GM12801 (cell line): ENCODE results near the gene NDST1.

Experiments used
- TF ChIP-seq, protein P1 (sequence below): IDR thresholded peaks from one replicate; pipeline ENCODE4 v1.5.1; 2011; ENCODE audit warnings: control low read depth; ENCODE audit not compliant: insufficient read length; ENCODE audit errors: extremely low read depth

Gene NDST1

DNA sequence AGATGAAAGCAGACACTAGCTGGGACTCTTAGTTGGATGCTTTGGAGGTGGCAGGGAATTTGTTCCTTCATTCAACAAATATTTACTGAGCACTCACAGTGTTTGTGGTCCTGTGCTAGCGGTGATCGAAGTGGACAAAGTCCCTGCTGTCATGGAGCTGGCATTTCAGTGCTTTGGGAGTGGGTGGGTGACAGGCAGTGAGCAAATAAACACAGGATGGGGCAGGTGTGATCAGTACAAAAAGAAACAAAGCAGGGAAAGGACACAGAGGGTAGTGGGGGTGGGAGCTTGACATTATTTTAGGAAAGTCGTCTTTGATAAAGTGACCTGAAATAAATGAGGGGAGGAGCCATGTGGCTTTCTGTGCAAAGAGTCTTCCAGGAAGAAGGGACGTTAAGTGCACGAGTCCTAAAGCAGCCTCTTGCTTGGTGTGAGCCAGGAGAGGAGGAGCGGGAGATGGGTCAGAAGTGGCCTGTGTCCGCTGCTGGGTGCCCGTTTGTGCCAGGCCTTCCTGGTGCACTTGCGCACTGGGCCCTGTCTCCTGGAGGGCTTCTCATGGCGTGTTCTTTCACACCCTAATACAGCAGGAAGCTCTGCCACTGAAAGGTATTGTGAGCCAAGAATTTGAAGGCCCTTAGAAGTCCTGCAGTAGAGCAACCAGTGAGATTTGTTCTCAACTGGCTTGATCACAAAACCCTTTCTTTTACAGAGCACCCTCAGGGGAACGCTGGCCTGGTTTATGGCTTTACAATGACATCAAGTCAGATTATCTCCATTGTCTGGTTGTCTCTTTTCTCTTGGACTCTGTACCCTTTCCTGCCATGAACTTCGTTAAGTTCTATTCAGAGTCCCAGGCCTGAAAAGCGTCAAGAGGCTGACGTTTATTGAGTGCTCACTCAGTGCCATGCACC is 14.8 kb downstream of the NDST1 start:
- TF ChIP-seq, protein P1, sequence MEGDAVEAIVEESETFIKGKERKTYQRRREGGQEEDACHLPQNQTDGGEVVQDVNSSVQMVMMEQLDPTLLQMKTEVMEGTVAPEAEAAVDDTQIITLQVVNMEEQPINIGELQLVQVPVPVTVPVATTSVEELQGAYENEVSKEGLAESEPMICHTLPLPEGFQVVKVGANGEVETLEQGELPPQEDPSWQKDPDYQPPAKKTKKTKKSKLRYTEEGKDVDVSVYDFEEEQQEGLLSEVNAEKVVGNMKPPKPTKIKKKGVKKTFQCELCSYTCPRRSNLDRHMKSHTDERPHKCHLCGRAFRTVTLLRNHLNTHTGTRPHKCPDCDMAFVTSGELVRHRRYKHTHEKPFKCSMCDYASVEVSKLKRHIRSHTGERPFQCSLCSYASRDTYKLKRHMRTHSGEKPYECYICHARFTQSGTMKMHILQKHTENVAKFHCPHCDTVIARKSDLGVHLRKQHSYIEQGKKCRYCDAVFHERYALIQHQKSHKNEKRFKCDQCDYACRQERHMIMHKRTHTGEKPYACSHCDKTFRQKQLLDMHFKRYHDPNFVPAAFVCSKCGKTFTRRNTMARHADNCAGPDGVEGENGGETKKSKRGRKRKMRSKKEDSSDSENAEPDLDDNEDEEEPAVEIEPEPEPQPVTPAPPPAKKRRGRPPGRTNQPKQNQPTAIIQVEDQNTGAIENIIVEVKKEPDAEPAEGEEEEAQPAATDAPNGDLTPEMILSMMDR: no peak

- TF ChIP-seq, protein P1: no peak
Observed at GRCh38 chr5:150523472-150524350, 15.8 kb downstream of the NDST1 start.

- TF ChIP-seq, protein P1: no peak
Observed at GRCh38 chr5:150525163-150525562, 17.2 kb downstream of the NDST1 start.

DNA sequence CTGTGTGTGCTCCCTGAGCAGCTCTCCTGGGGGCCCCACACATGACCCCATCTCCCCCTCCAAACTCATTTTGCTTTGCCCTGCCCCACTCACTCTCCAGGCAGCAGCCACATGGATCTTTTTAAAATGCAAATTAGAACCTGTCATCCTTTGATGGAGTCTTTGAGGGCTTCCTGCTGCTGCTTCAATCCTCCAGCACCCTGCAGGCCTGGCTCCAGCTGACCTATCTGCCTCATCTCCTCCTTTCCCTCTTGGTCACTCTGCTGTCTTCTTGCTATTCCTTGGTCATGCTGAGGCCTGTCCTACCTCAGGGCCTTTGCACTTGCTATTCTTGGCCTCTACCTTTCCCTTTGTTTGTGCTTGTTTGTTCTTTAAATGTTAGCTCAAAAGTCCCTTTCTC is 17.9 kb downstream of the NDST1 start:
- TF ChIP-seq, protein P1: no peak

GRCh38 chr5:150527038-150527437 is 19.1 kb downstream of the NDST1 start:
- TF ChIP-seq, protein P1: no peak

GRCh38 chr5:150527808-150528207 is 19.9 kb downstream of the NDST1 start:
- TF ChIP-seq, protein P1: no peak

DNA sequence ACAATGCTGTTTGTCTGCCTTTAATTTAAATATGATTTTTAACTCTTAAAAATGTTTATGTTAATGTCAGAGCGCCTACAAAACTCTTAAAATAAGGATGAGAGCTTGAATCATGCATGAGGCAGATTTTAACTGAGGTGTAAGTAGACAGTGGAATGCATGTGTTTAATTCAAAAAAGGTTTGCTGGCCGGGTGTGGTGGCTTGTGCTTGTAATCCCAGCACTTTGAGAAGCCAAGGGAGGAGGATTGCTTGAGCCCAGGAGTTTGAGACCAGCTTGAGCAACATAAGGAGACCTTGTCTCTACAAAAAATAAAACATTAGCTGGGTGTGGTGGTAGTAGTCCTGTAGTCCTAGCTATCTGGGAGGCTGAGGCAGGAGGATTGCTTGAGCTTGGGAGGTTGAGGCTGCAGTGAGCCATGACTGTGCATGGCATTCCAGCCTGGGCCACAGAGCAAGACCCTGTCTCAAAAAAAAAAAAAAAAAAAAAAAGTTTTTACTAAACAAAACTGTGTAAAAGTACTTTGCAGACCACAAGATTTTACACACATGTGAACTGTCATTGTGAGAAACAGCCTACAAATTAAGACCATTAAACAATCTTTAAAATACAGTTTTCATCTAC is 21.1 kb downstream of the NDST1 start:
- TF ChIP-seq, protein P1: no peak
